MCF 10A (cell line): Measurements from ENCODE around the gene TMEM45B. TPM values are rescaled to one million over a fixed set of nuclear protein-coding genes. Genes with fewer than 3 reads are reported as not detected.

Experiments
- BruUV-seq: library from RNA; stranded (reverse); fragments of 400-500 nt; replicated peaks from 2 replicates; lab custom pipeline; 2021; lab: Mats Ljungman, UMichigan
- CTCF ChIA-PET: fragments of 300-600 bp; sonication (Branson Sonifier 250); formaldehyde crosslinking; extraction: SDS; loops from one replicate; lab custom pipeline; 2021; ENCODE audit warnings: antibody characterized with exemption, inconsistent platforms; lab: Yijun Ruan, JAX
- POLR2A ChIA-PET: fragments of 300-600, 350-650 bp; sonication (Branson Sonifier 250); formaldehyde crosslinking; extraction: SDS; loops from one replicate; lab custom pipeline; 2020; ENCODE audit warnings: antibody characterized with exemption, inconsistent platforms; lab: Yijun Ruan, JAX
- DNase-seq: peaks from one replicate; pipeline ENCODE4 v3.0.0-alpha.2; 2018; ENCODE audit not compliant: unreplicated experiment
- H3K27ac Mint-ChIP-seq: one replicate; pipeline ENCODE4 v1.8.0; 2022; ENCODE audit warnings: mild to moderate bottlenecking, low read depth, mixed read lengths; ENCODE audit not compliant: unreplicated experiment
- H3K27me3 Mint-ChIP-seq: one replicate; pipeline ENCODE4 v1.8.0; 2022; ENCODE audit warnings: mixed read lengths; ENCODE audit not compliant: insufficient read depth, unreplicated experiment
- H3K36me3 Mint-ChIP-seq: one replicate; pipeline ENCODE4 v1.8.0; 2022; ENCODE audit warnings: mild to moderate bottlenecking, moderate library complexity, mixed read lengths; ENCODE audit not compliant: insufficient read depth, unreplicated experiment
- H3K4me1 Mint-ChIP-seq: one replicate; pipeline ENCODE4 v1.8.0; 2022; ENCODE audit warnings: mixed read lengths; ENCODE audit not compliant: insufficient read depth, unreplicated experiment
- H3K4me3 Mint-ChIP-seq: one replicate; pipeline ENCODE4 v1.8.0; 2022; ENCODE audit warnings: mild to moderate bottlenecking, moderate library complexity, mixed read lengths; ENCODE audit not compliant: unreplicated experiment
- H3K9me3 Mint-ChIP-seq: one replicate; pipeline ENCODE4 v1.8.0; 2022; ENCODE audit warnings: mixed read lengths; ENCODE audit not compliant: unreplicated experiment
- CTCF ChIP-seq: fragments of 200-600 bp; IDR thresholded peaks from one replicate; pipeline ENCODE4 v1.8.0; 2022; ENCODE audit warnings: antibody characterized with exemption, mild to moderate bottlenecking; ENCODE audit not compliant: unreplicated experiment
- intact Hi-C: fragments of 100-400 bp; cut with micrococcal nuclease; formaldehyde crosslinking; loops from 2 replicates; pipeline ENCODE4 v1.14.1; 2022
- total RNA-seq: library from RNA; stranded (reverse); gene quantifications from 2 replicates; pipeline ENCODE4 v1.2.3, GENCODE V29; 2022

The TMEM45B gene
- total RNA-seq, 1 experiment from 2014 or later, result not detected

- ChIA-PET POLR2A (interaction anchor here (0.6 to 2.7 kb wide), 25 partner anchors 9 to 265 kb away, joined by 3 to 32 read pairs (median 6); partner anchors contain the start of genes PRDM10 and ST14), CTCF (interaction anchor here (0.6 to 2.3 kb wide), 10 partner anchors 9 to 806 kb away, joined by 3 to 18 read pairs (median 3); no protein-coding TSS in a partner anchor)
- Mint-ChIP-seq H3K4me1 (peaks cover 10% of the 10 kb centered on the region), H3K27me3 (no peaks in the 10 kb centered on the region), H3K27ac (peak within 1 kb of the TSS; percentile 70), H3K4me3 (peak within 1 kb of the TSS; percentile 81), H3K9me3 (no peaks in the 10 kb centered on the region), H3K36me3 (peaks cover 42% of the 10 kb centered on the region)
- BruUV-seq, result no TSS peak
- peak; percentile 80 for DNase-seq
- no peak for TF ChIP-seq CTCF
- intact Hi-C loops, result loop anchor here (1.0 kb wide), 1 partner anchor 110 kb away; no protein-coding TSS in a partner anchor
These were observed 79.7 kb downstream of the TMEM45B start, which contains the start of gene NFRKB for GRCh38 chr11:129895126-129896041. Gene NFRKB (minus strand): TSS chr11:129895578. CDS start chr11:129892849, 2,729 bp downstream.

GRCh38 chr11:129896062-129896461 lies 80.4 kb downstream of the TMEM45B start:
- no TSS peak for BruUV-seq
- Mint-ChIP-seq H3K4me3 (peak overlapping the region; percentile 81), H3K9me3 (no peaks in the 10 kb centered on the region), H3K4me1 (peaks cover 10% of the 10 kb centered on the region), H3K27me3 (no peaks in the 10 kb centered on the region), H3K27ac (peak overlapping the region; percentile 70), H3K36me3 (peaks cover 40% of the 10 kb centered on the region)
- ChIA-PET POLR2A (interaction anchor here (0.7 to 2.7 kb wide), 12 partner anchors 9 to 264 kb away, joined by 3 to 32 read pairs (median 12); partner anchors contain the start of genes PRDM10 and ST14), CTCF (interaction anchor here (0.6 to 2.3 kb wide), 7 partner anchors 8 to 807 kb away, joined by 3 to 18 read pairs (median 3); no protein-coding TSS in a partner anchor)
- intact Hi-C loops, result no loop called here
- DNase-seq, result no peak
- TF ChIP-seq CTCF, result no peak

GRCh38 chr11:129905402-129905801 lies 89.8 kb downstream of the TMEM45B start:
- Mint-ChIP-seq H3K36me3 (peaks cover 51% of the 10 kb centered on the region), H3K4me3 (no peak overlapping the region), H3K4me1 (no peaks in the 10 kb centered on the region), H3K27me3 (no peaks in the 10 kb centered on the region), H3K9me3 (no peaks in the 10 kb centered on the region), H3K27ac (no peak overlapping the region)
- TF ChIP-seq CTCF, result no peak
- ChIA-PET POLR2A (no interaction called here), CTCF (interaction anchor here (1.0 to 1.5 kb wide), 2 partner anchors 87 to 120 kb away, joined by 4 to 5 read pairs; no protein-coding TSS in a partner anchor)
- intact Hi-C loops, result no loop called here
- no peak for DNase-seq
- no TSS peak for BruUV-seq

Other genes with a start within 250 kb of the TMEM45B start
- 34.0 and 37.4 TPM in 2 replicates for gene NFRKB, start 79.7 kb downstream of the TMEM45B start, total RNA-seq
- gene PRDM10, start 187.0 kb downstream of the TMEM45B start, total RNA-seq, result 5.1 and 5.6 TPM in 2 replicates